WTC11 (cell line): ENCODE data around the gene CUTA. TPM values are rescaled to one million over a fixed set of nuclear protein-coding genes. Genes with fewer than 3 reads are reported as not detected.

Source experiments
- ATAC-seq: fragments of 200-7000 bp; cut with Tn5 transposase; 2 replicates; pipeline ENCODE4 v1.10.0; 2021; ENCODE audit warnings: mild to moderate bottlenecking, moderate library complexity
- CTCF ChIA-PET: fragments of 300-600 bp; sonication (Branson Sonifier 250); formaldehyde crosslinking; loops from one replicate; lab custom pipeline; 2021; ENCODE audit warnings: antibody characterized with exemption; lab: Charles Lee
- POLR2A ChIA-PET: fragments of 350-600 bp; sonication (Branson Sonifier 250); formaldehyde crosslinking; loops from one replicate; lab custom pipeline; 2021; ENCODE audit warnings: antibody characterized with exemption; lab: Charles Lee
- DNase-seq: peaks from one replicate; pipeline ENCODE4 v3.0.0; 2021; ENCODE audit warnings: low spot score
- H3K27ac Mint-ChIP-seq: 2 replicates; pipeline ENCODE4 v1.8.0; 2021; ENCODE audit warnings: mixed read lengths
- H3K27me3 Mint-ChIP-seq: 2 replicates; pipeline ENCODE4 v1.8.0; 2021; ENCODE audit warnings: low read depth, mild to moderate bottlenecking, moderate library complexity, mixed read lengths
- H3K36me3 Mint-ChIP-seq: 2 replicates; pipeline ENCODE4 v1.8.0; 2021; ENCODE audit warnings: mixed read lengths
- H3K4me1 Mint-ChIP-seq: 2 replicates; pipeline ENCODE4 v1.8.0; 2022; ENCODE audit warnings: mixed read lengths
- H3K4me3 Mint-ChIP-seq: 2 replicates; pipeline ENCODE4 v1.8.0; 2021; ENCODE audit warnings: mild to moderate bottlenecking, moderate library complexity, mixed read lengths
- H3K9me3 Mint-ChIP-seq: 2 replicates; pipeline ENCODE4 v1.8.0; 2021; ENCODE audit warnings: mixed read lengths
- CREM ChIP-seq: sonication (generic); formaldehyde crosslinking; IDR thresholded peaks from 2 replicates; pipeline ENCODE4 v1.8.1; 2022; ENCODE audit warnings: mild to moderate bottlenecking, missing genetic modification reagents, moderate library complexity
- FOXJ3 ChIP-seq: sonication (generic); formaldehyde crosslinking; IDR thresholded peaks from 2 replicates; pipeline ENCODE4 v1.9.0; 2021; ENCODE audit warnings: missing genetic modification reagents, mild to moderate bottlenecking, borderline replicate concordance
- FOXP1 ChIP-seq: sonication (generic); formaldehyde crosslinking; IDR thresholded peaks from 2 replicates; pipeline ENCODE4 v1.8.0; 2022; ENCODE audit warnings: missing genetic modification reagents, mild to moderate bottlenecking, moderate library complexity, borderline replicate concordance
- GRHL2 ChIP-seq: fragments of 250-450 bp; sonication (Bioruptor Pico); IDR thresholded peaks from 2 replicates; pipeline ENCODE4 v1.8.0; 2022; ENCODE audit warnings: mild to moderate bottlenecking, moderate library complexity; ENCODE audit not compliant: insufficient replicate concordance, severe bottlenecking
- GTF2I ChIP-seq: fragments of 250-450 bp; sonication (Bioruptor Pico); conservative IDR thresholded peaks from 2 replicates; pipeline ENCODE4 v1.4.0; 2021; ENCODE audit warnings: mild to moderate bottlenecking
- JUN ChIP-seq: sonication (generic); formaldehyde crosslinking; IDR thresholded peaks from 2 replicates; pipeline ENCODE4 v1.8.0; 2023; ENCODE audit warnings: mild to moderate bottlenecking, missing genetic modification reagents
- KAT7 ChIP-seq: sonication (generic); formaldehyde crosslinking; IDR thresholded peaks from 2 replicates; pipeline ENCODE4 v1.8.1; 2023; ENCODE audit warnings: missing genetic modification reagents, mild to moderate bottlenecking, borderline replicate concordance
- MXD4 ChIP-seq: fragments of 250-450 bp; sonication (Bioruptor Pico); IDR thresholded peaks from 2 replicates; pipeline ENCODE4 v1.8.0; 2021; ENCODE audit warnings: mild to moderate bottlenecking, moderate library complexity, borderline replicate concordance
- NFE2L1 ChIP-seq: sonication (generic); formaldehyde crosslinking; IDR thresholded peaks from 2 replicates; pipeline ENCODE4 v1.8.1; 2023; ENCODE audit warnings: missing genetic modification reagents
- OVOL2 ChIP-seq: fragments of 250-450 bp; sonication (Bioruptor Pico); IDR thresholded peaks from 2 replicates; pipeline ENCODE4 v1.9.0; 2021; ENCODE audit warnings: mild to moderate bottlenecking, borderline replicate concordance
- PRRX2 ChIP-seq: fragments of 250-450 bp; sonication (Bioruptor Pico); IDR thresholded peaks from 2 replicates; pipeline ENCODE4 v1.8.0; 2021; ENCODE audit warnings: mild to moderate bottlenecking
- SMAD3 ChIP-seq: sonication (generic); formaldehyde crosslinking; IDR thresholded peaks from 2 replicates; pipeline ENCODE4 v1.8.0; 2022; ENCODE audit warnings: missing genetic modification reagents, mild to moderate bottlenecking, borderline replicate concordance
- ZBTB21 ChIP-seq: sonication (generic); formaldehyde crosslinking; IDR thresholded peaks from 2 replicates; pipeline ENCODE4 v1.8.1; 2023; ENCODE audit warnings: mild to moderate bottlenecking, missing genetic modification reagents, borderline replicate concordance
- total RNA-seq: library from RNA; stranded (reverse); gene quantifications from 3 replicates; pipeline ENCODE4 v1.2.3, GENCODE V29; 2021
- TF ChIP-seq, protein P1 (sequence below): fragments of 250-450 bp; sonication (Bioruptor Pico); IDR thresholded peaks from 2 replicates; pipeline ENCODE4 v1.9.0; 2021; ENCODE audit warnings: mild to moderate bottlenecking
- TF ChIP-seq, protein P2 (sequence below): sonication (generic); formaldehyde crosslinking; IDR thresholded peaks from 2 replicates; pipeline ENCODE4 v1.8.1; 2023; ENCODE audit warnings: mild to moderate bottlenecking, missing genetic modification reagents
- TF ChIP-seq, protein P3 (sequence below): sonication (generic); formaldehyde crosslinking; IDR thresholded peaks from 2 replicates; pipeline ENCODE4 v1.8.1; 2023; ENCODE audit warnings: mild to moderate bottlenecking, moderate library complexity, missing genetic modification reagents
- TF ChIP-seq, protein P4 (sequence below): fragments of 200-600 bp; IDR thresholded peaks from 2 replicates; pipeline ENCODE4 v1.8.0; 2022; ENCODE audit warnings: antibody characterized with exemption
- TF ChIP-seq, protein P5 (sequence below): fragments of 250-450 bp; sonication (Bioruptor Pico); IDR thresholded peaks from 2 replicates; pipeline ENCODE4 v1.8.0; 2021; ENCODE audit warnings: mild to moderate bottlenecking
- TF ChIP-seq, protein P6 (sequence below): sonication (generic); formaldehyde crosslinking; IDR thresholded peaks from 2 replicates; pipeline ENCODE4 v1.8.0; 2022; ENCODE audit warnings: mild to moderate bottlenecking, missing genetic modification reagents
- TF ChIP-seq, protein P7 (sequence below): sonication (generic); formaldehyde crosslinking; IDR thresholded peaks from 2 replicates; pipeline ENCODE4 v1.8.1; 2022; ENCODE audit warnings: mild to moderate bottlenecking, missing genetic modification reagents, moderate library complexity, borderline replicate concordance

Gene CUTA
- total RNA-seq, 1 experiment from 2014 or later = 247 TPM

DNA sequence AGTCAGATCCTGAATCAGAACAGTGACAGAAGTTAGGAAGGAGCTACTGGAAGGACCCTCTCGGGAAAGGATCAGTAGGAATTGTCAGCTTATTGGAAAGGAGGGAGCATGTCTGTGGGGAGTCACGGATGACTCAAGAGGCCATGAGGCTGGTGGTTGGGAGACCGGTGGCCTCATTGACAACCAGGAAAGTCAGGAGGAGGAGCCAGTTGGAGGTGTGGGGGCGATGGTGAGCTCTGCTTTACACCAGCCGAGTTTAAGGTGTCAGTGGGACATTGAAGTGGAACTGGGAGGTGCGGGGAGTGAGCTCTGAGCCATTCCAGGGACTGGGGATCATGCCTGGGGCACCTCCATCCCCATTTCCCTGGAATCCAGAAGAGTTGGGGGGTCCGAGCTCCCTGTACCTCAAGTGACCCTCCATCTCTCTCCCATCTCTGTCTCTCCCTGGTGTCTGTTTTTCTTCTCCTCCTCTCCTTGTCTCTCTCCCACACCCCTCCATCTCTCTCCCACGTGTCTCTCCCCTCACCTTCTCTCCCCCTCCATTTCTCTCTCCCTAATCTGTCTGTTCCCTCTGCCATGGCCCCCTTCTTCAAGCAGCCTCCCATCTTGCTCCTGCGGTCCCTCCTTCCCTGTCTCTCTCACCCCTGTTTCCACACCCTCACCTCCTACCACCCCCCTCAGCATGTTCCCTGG lies 22.2 kb upstream of the CUTA start:
- DNase-seq = no peak
- H3K27me3 Mint-ChIP-seq = no peaks in the 10 kb centered on the region
- POLR2A ChIA-PET = interaction anchor here (0.9 to 2.0 kb wide), 4 partner anchors 9 to 30 kb away, joined by 3 to 5 read pairs (median 4); partner anchors contain the start of genes PHF1 and ZBTB9
- TF ChIP-seq, protein P1, sequence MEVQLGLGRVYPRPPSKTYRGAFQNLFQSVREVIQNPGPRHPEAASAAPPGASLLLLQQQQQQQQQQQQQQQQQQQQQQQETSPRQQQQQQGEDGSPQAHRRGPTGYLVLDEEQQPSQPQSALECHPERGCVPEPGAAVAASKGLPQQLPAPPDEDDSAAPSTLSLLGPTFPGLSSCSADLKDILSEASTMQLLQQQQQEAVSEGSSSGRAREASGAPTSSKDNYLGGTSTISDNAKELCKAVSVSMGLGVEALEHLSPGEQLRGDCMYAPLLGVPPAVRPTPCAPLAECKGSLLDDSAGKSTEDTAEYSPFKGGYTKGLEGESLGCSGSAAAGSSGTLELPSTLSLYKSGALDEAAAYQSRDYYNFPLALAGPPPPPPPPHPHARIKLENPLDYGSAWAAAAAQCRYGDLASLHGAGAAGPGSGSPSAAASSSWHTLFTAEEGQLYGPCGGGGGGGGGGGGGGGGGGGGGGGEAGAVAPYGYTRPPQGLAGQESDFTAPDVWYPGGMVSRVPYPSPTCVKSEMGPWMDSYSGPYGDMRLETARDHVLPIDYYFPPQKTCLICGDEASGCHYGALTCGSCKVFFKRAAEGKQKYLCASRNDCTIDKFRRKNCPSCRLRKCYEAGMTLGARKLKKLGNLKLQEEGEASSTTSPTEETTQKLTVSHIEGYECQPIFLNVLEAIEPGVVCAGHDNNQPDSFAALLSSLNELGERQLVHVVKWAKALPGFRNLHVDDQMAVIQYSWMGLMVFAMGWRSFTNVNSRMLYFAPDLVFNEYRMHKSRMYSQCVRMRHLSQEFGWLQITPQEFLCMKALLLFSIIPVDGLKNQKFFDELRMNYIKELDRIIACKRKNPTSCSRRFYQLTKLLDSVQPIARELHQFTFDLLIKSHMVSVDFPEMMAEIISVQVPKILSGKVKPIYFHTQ = no peak
- TF ChIP-seq, protein P2, sequence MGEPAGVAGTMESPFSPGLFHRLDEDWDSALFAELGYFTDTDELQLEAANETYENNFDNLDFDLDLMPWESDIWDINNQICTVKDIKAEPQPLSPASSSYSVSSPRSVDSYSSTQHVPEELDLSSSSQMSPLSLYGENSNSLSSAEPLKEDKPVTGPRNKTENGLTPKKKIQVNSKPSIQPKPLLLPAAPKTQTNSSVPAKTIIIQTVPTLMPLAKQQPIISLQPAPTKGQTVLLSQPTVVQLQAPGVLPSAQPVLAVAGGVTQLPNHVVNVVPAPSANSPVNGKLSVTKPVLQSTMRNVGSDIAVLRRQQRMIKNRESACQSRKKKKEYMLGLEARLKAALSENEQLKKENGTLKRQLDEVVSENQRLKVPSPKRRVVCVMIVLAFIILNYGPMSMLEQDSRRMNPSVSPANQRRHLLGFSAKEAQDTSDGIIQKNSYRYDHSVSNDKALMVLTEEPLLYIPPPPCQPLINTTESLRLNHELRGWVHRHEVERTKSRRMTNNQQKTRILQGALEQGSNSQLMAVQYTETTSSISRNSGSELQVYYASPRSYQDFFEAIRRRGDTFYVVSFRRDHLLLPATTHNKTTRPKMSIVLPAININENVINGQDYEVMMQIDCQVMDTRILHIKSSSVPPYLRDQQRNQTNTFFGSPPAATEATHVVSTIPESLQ (CRISPR knock-in tag) = no peak
- TF ChIP-seq GRHL2 (CRISPR knock-in tag) (no peak), FOXJ3 (CRISPR knock-in tag) (no peak), JUN (CRISPR knock-in tag) (no peak), PRRX2 (no peak), CREM (no peak), NFE2L1 (CRISPR knock-in tag) (no peak), SMAD3 (CRISPR knock-in tag) (no peak)
- TF ChIP-seq, protein P3, sequence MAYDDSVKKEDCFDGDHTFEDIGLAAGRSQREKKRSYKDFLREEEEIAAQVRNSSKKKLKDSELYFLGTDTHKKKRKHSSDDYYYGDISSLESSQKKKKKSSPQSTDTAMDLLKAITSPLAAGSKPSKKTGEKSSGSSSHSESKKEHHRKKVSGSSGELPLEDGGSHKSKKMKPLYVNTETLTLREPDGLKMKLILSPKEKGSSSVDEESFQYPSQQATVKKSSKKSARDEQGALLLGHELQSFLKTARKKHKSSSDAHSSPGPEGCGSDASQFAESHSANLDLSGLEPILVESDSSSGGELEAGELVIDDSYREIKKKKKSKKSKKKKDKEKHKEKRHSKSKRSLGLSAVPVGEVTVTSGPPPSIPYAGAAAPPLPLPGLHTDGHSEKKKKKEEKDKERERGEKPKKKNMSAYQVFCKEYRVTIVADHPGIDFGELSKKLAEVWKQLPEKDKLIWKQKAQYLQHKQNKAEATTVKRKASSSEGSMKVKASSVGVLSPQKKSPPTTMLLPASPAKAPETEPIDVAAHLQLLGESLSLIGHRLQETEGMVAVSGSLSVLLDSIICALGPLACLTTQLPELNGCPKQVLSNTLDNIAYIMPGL = no peak
- TF ChIP-seq, protein P4, sequence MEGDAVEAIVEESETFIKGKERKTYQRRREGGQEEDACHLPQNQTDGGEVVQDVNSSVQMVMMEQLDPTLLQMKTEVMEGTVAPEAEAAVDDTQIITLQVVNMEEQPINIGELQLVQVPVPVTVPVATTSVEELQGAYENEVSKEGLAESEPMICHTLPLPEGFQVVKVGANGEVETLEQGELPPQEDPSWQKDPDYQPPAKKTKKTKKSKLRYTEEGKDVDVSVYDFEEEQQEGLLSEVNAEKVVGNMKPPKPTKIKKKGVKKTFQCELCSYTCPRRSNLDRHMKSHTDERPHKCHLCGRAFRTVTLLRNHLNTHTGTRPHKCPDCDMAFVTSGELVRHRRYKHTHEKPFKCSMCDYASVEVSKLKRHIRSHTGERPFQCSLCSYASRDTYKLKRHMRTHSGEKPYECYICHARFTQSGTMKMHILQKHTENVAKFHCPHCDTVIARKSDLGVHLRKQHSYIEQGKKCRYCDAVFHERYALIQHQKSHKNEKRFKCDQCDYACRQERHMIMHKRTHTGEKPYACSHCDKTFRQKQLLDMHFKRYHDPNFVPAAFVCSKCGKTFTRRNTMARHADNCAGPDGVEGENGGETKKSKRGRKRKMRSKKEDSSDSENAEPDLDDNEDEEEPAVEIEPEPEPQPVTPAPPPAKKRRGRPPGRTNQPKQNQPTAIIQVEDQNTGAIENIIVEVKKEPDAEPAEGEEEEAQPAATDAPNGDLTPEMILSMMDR = no peak
- TF ChIP-seq, protein P5, sequence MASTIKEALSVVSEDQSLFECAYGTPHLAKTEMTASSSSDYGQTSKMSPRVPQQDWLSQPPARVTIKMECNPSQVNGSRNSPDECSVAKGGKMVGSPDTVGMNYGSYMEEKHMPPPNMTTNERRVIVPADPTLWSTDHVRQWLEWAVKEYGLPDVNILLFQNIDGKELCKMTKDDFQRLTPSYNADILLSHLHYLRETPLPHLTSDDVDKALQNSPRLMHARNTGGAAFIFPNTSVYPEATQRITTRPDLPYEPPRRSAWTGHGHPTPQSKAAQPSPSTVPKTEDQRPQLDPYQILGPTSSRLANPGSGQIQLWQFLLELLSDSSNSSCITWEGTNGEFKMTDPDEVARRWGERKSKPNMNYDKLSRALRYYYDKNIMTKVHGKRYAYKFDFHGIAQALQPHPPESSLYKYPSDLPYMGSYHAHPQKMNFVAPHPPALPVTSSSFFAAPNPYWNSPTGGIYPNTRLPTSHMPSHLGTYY (CRISPR knock-in tag) = no peak
- TF ChIP-seq, all 79 proteins: peak for 0
- CTCF ChIA-PET = interaction anchor here (1.3 to 1.8 kb wide), 3 partner anchors 9 to 14 kb away, joined by 5 to 10 read pairs (median 6); partner anchors contain the start of gene ZBTB9
- Mint-ChIP-seq H3K27ac (no peak overlapping the region), H3K9me3 (no peaks in the 10 kb centered on the region), H3K4me1 (no peaks in the 10 kb centered on the region), H3K4me3 (no peak overlapping the region), H3K36me3 (peaks cover 82% of the 10 kb centered on the region)
- peak; percentile 42 for ATAC-seq

DNA sequence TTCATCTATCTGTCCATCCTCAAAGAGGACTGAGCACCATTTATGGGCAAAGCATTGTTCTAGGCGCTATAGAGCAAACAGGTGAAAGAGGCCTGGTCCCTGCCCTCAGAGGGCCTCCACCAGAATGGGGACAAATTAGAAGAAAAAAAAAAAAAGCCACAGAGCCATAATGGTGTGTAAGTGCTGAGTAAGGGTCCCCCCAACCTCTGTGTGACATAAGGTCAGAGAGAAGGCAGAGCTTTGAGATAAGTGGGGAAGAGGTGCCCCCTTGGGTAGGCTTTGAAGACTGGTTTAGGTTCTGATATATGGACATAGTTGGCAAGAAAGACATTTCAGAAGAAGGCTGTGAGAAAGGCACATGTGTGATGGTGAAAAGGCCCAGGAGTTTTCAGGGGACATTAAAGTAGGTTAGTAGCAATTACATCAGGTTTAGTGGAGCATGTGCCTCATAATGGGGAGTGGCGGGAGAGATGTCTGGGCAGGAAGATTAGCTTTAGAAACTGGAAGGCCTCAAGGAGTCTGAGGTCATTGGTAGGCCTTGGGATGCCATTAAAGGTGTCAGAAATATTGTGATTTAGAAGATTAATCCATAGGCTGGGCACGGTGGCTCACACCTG lies 21.2 kb upstream of the CUTA start:
- H3K9me3 Mint-ChIP-seq = no peaks in the 10 kb centered on the region
- CTCF ChIA-PET = interaction anchor here (1.3 to 1.8 kb wide), 3 partner anchors 8 to 15 kb away, joined by 5 to 10 read pairs (median 6); partner anchors contain the start of gene ZBTB9
- DNase-seq (no peak), ATAC-seq (no peak)
- H3K4me1 Mint-ChIP-seq = peaks cover 3% of the 10 kb centered on the region
- POLR2A ChIA-PET = interaction anchor here (1.1 kb wide), 1 partner anchor 29 kb away, joined by 4 read pairs; the partner anchor contains the start of gene PHF1
- peak overlapping the region; percentile 91 for H3K27ac Mint-ChIP-seq
- peaks cover 74% of the 10 kb centered on the region for H3K36me3 Mint-ChIP-seq
- no peak overlapping the region for H3K4me3 Mint-ChIP-seq
- no peaks in the 10 kb centered on the region for H3K27me3 Mint-ChIP-seq
- no peak for TF ChIP-seq OVOL2 (CRISPR knock-in tag)
- no peak for TF ChIP-seq FOXP1 (CRISPR knock-in tag)
- TF ChIP-seq, protein P5 (CRISPR knock-in tag) = no peak
- TF ChIP-seq, protein P6, sequence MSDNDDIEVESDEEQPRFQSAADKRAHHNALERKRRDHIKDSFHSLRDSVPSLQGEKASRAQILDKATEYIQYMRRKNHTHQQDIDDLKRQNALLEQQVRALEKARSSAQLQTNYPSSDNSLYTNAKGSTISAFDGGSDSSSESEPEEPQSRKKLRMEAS = no peak
- TF ChIP-seq, protein P7, sequence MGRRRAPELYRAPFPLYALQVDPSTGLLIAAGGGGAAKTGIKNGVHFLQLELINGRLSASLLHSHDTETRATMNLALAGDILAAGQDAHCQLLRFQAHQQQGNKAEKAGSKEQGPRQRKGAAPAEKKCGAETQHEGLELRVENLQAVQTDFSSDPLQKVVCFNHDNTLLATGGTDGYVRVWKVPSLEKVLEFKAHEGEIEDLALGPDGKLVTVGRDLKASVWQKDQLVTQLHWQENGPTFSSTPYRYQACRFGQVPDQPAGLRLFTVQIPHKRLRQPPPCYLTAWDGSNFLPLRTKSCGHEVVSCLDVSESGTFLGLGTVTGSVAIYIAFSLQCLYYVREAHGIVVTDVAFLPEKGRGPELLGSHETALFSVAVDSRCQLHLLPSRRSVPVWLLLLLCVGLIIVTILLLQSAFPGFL = no peak
- no peak for TF ChIP-seq ZBTB21 (CRISPR knock-in tag)
- no peak for TF ChIP-seq MXD4 (CRISPR knock-in tag)
- TF ChIP-seq KAT7 (CRISPR knock-in tag) = no peak
- TF ChIP-seq PRRX2 = no peak
- TF ChIP-seq FOXJ3 (CRISPR knock-in tag) = no peak
- TF ChIP-seq GTF2I = no peak
